GM03348 (cell line): Measurements from ENCODE around the gene DCHS2.
"Not testable (repeated sequence)": the region's sequence is repeated elsewhere in the genome, so short reads cannot be mapped to it uniquely, and the experiment has no call there.

Experiments
- DNase-seq: peaks from one replicate; pipeline ENCODE4 v3.0.0; 2012; ENCODE audit warnings: low spot score

The DCHS2 gene

DNA sequence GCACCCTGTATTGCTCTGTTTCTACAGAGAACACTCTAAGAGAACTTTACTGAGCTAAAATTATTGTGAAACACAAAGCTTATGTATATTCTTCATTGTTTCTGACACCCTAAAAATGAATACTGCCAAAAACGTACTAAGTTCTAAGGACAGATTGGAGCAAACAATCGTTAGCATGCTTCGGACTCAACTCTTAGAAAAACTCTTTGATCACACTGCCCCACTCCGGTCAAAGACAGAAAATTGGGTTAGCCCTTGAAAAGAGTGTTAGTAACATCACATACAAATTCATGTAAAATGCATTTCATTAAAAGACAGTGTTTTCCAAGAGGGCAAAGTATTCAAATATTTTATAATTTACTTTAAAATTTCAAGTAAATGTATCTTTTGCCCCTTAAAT lies 177.4 kb downstream of the DCHS2 start:
- DNase-seq, result peak; percentile 64

DNA sequence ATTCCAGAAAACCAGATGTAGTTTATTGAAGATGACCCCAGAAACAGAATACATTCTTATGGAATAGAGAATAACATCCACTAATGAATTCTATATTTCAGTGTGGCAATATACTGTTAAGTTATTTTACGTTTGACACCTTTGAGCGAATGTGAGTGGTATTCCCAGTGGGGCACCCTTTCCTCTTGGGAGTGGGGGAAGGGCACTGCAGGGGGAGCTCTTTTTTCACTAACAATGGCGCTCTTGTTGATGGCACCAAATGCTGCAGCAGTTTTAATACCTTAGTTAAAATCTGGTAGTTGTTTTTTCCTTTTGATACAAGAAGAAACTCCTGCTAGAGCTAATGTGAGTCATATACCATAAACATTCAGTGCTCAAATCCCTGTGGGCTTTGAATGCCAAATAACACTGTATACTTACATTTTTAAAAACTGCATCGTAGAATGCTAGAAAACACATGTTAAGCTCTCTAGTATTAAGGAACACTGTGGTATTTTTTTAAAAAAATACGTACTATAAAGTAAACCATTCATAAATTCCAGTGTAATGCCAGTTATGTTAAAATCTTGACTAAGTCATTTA lies 178.5 kb downstream of the DCHS2 start:
- no peak for DNase-seq

DNA sequence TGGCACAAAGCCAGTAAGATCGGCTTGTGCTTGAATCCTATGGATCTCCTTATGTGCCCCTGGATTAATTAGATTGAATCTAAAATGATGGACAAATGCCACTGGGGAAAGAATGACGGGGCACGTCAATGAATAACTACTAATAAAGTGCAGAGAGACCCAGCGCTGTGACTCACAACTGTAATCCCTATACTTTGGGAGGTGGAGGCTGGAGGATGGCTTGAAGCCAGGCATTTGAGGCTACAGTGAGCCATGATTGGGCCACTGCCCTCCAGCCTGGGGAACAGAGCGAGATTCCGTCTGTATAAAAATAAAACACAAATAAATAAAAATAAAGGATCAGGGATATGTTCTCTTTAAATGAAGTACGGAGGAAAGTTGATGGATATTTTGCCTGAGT lies 179.4 kb downstream of the DCHS2 start:
- no peak for DNase-seq

DNA sequence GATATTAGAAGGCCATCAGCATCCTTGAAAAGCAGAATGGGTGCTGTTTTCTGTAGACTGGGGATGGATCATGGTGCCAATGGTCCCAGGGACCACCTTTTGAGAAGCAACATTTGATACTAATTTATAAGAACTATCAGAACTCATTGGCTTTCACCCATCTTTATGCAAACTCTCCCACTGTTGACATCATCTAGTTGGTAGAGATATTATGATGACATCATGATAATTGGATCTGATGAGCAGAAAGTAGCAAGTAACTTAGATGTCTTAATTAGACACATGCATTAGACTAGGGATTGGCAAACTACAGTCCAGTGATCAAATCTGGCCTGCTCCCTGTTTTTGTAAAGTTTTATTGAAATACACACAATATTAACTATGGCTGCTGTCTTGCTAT lies 181.0 kb downstream of the DCHS2 start:
- DNase-seq, result no peak

DNA sequence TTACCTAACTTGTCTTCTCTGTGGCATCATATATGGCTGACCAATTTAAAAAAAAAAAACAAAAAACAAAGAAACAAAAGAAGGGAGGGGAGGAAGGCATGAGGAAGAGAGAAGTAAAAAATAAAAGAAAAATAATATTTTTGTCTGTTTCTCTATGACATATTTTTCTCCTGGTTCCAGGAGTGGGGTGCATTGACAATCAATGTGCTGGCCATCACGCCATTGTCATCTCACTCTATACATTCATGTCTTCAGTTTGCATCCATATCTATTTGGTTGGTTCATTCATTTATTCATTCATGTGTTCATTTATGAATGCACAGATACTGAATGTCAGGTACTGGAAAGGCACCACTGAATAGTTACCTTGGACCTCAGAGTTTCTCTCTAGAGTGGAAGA lies 183.4 kb downstream of the DCHS2 start:
- DNase-seq, result no peak

DNA sequence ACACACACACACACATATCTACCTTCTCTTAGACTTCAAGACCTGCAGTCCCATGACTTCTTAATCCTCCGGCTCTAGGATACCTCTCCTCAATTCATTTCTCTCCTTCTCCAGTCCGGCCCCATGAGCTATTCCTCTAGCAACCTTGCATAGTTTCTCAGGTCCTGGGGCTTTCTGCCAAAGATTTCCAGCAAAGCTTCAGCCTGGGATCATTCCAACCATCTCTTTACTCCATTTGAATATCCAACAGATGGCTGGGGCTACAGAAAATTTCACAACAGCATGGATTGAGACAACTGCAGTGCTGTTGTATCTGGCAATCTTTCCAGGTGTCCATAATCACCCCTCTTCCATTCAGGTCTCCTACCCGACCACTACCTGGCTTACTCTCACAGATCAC lies 184.1 kb downstream of the DCHS2 start:
- no peak for DNase-seq

DNA sequence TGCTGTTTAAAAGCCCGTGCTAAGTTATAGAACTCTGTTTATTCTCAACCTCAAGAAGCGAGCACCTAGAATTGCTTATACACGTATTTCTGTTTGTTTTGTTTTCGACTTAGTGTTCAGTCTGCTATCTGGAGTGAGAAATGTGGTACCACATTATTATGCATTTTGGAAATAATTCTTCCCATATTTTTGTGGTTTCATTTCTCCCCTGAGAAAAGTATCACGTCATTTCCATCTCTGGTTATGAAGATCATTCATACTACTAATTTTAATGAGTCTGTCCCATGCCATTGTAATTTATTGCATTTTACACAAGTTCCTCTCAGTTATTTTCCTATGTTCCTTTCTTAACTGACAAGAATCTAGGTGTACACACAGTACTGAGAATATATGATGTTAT lies 186.0 kb downstream of the DCHS2 start:
- DNase-seq, result peak; percentile 47

DNA sequence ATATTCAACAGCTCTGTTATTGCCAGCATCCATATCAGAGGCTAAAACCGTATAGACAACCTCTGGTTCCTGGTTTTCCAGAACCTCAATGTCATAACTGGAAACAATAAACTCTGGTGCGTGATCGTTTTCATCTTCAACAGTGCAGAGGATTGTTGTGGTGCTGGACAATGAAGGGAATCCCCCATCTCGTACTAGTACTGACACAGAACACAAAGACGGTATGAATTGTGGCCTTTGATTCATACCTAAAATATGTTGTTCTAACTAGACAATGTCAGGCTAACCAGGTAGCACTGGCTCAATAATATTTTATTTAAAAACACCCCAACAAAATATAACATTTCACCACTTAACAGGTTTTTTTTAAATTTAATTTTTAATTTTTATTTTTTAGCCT lies 186.9 kb downstream of the DCHS2 start:
- no peak for DNase-seq

DNA sequence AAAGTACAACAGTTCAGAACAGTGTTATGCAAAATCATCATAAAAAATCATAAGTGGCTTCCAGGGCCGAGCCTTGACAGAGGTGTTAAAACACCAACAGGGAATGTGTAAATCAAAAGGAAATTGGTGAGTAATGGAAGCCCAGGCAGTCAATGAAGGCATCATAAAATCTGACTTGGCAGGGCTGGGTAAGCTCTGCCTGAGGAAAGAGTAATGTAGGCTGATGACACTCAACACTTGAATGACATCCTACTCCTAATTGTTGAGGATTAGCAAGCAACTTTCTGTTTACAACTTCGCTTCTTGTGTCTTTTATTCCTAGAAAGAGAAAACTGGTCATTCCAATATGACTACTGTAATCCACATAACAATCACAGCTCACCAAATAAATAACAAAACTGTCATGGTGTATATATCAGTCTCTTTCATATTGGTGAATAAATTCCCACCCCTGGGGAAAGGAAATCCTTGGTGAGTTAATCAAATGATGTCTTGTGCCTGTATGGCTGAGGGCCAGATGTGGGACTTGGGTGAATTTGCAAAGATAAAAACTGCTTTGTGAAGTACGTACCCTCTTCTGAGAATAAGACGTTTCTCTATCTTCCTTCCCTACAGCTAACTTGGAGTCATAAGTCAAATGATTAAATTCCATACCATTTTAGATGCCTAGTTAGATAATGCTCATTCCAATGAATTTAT lies 196.8 kb downstream of the DCHS2 start:
- DNase-seq, result no peak

DNA sequence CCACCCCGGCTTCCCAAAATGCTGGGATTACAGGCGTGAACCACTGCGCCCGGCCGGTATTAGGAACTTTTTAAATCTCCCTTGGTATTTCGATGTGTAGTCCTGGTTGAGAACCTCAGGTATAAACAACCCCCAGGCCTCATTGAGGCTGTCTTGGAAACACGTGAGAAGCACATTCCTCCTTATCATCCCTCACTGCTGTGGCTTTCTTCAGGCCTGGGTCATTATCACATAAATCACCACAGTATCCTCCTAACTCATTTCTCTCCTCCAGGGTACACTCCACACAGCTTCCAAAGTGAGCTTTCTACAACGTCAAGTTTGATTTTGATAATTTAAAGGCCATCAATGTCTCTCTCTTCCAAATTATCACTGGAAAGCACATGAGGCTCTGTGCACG lies 198.2 kb downstream of the DCHS2 start:
- DNase-seq, result no peak

DNA sequence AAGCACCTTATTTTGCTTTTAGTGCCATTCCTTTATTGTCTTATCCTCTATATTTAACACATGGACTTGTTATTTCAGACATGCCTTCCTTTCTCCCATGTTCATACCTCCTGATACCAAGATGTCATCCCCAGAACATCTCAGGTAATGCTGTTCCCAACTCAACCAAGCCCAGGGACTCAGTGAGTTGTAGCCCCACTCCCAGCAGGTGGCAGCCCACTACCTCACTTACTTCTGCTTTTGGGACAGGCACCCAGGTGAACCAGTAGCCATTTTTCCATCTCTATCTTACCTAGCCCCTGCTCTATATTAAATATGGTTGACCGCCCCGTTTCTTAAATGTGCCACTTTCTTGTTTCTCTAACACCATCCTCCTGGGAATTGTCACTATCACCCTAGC lies 199.0 kb downstream of the DCHS2 start:
- DNase-seq, result no peak

DNA sequence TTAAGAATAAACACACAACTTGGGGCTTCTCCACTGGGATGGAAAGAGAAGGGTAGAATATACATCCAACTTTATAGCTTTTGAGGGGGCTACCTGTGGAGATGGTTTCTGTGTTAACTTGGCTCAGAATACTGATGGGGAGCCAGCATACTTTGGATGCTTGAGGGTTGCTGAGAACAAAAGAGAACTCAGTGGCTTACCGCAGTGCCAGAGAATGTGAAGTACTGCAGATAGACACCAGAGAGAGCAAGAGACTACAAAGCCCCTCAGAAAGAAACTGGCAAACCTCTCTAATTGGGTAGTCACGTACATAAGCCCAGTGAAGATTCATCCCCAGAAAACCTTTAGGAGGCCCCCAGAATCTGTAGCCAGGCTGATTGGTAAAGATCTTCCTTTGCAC lies 214.4 kb downstream of the DCHS2 start:
- no peak for DNase-seq

DNA sequence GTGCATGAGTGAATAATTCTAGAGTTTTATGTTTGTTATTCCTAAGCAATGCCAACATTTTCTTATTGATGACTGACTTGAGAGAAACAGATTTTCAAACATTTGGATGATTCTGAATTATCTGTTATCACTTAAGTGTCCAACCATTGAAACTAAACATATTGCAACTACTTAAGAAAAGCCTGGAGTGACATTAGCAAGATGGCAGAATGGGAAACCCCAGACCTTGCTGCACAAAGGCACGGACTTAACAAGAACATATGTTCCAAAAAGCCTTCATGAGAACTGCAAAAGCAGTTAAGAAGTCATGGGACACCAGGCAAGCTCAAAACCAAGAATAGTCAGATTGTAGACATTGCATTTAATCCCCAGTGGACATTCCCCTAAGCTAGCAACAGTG lies 215.1 kb downstream of the DCHS2 start:
- DNase-seq, result no peak

DNA sequence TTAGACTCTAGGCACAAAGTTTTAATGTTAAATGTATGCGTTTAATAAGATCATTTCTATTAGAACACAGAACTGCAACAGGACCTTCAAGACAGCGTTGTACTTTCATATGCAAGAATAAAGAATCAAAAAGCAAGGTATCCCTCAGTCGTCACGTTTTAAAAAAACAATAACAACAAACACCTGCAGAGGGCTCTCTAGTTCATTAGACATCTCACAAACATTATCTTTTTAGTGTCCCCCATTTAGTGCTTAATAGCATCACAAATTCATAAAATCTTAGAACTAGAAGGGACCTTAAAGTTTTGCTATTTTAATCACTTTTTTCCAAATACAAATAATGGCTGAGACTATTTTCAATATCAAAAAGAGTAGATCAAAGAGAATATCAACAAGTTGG lies 236.6 kb downstream of the DCHS2 start:
- DNase-seq, result no peak

DNA sequence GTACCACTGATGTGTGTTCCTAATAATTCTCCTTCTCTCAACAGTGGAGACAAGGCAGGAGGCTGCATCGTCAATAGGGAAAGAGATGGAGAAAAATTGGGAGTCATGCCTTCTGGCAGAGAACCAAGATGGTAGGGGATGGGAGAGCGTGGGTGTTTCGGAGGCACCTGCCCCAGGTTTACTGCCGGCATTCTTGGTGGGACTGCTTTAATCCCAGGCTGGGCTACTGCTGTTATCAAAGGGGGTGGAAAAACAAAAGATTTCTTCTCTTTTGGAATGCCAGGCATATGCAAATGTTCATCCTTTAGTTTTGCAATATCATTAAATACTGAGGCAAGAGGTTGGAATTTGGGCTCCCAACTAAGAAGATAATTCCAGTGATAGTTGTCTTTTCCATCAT lies 257.0 kb downstream of the DCHS2 start:
- peak; percentile 20 for DNase-seq

DNA sequence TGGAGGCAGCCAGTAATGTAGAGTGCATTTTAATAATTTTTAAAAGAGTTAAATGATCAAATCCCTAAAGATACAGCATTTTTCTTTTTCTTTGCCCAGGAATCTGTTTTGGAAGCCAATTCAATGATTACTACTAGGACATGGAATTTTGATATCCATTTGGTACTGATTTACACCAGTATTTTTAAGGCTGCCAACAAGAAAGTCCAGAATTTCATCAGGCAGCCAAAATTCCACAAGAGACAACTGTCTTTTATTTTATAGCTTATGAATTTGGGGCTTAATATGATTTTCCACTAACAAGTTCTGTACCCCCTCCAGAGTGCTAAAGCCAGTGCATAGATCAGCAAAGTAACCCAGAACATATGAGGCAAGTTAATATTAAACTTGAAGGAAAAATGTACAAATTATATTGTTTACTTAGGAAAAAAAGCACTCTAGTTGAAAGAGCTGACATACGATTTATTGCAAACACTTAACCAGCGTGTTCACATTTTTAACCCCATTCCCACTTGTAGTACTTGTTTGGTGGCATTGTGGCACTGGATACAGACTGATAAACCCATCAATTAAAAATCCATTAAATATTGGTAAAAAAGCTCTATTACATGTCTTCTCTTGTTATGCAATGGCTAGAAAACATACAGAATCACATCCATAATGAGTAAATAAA lies 259.7 kb downstream of the DCHS2 start:
- peak; percentile 47 for DNase-seq

DNA sequence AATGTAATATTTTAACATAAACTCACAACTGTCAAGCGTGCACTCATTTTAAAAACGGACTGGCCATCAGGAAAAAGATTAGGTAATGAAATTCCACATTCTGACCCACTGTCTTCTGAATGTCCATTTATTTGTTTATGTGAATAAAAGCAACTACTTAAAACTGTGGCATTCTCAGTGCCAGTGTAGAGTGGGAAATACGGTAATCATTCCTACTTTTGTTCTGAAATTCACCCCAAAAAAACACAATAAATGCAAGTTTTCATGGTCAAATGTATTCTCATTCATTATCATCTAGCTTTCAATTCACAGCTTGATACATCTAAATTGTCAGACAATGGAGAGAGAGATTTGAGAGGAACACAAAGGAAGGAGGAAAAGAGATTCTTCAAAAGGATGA lies 260.9 kb downstream of the DCHS2 start:
- DNase-seq, result no peak

DNA sequence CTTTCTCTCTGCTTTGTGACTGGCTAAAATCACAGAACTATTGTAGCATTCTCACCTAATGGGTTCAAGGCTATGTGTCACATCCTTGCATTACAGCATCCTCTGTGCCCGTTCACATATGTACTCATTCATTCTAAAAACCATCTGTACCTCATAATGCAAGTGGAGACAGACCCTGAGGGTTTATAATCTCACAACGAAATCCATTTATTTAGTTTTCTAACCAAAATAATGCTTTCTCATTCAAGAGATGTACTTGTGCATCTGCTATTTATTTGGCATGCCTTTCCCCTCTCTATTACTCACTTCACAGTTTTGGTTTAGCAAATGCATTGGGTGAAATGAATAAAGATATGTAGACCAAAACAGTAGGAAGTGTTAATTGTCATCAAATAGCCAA lies 261.5 kb downstream of the DCHS2 start:
- peak; percentile 12 for DNase-seq

DNA sequence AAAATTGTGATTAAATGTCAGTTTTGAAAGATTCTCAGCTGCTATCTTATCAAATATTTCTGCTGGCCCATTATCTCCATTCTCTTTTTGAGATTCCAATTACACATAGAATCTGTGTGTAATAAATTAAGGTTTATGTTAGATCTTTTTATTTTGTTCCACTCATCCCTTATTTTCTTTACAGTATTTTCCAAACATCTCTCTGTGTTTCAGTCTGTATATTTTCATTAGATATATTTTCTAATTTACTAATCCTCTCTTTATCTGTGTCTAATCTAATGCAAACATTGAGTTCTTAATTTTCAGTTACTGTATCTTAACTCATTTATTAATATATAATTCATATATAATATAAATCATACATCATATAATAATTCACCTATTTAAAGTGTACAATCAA lies 268.7 kb downstream of the DCHS2 start:
- DNase-seq, result no peak

DNA sequence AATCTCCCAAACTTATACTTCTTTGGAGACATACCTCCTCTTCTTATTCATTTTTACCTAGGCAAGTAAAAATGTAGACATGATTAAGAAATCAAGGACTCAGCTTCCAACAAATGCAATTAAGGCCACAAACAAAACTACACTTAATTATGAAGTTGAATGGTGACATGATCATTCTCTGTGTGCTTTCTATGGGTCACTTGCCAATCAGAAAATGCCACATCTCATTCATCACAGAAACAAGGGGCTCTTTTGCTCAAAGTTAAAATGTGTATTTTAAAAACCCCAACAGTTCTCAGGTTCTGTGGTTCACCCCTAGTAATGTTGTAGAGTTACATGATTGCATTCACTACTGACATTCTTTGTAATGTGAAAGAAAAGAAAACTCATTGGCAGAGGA lies 273.5 kb downstream of the DCHS2 start:
- DNase-seq, result no peak

DNA sequence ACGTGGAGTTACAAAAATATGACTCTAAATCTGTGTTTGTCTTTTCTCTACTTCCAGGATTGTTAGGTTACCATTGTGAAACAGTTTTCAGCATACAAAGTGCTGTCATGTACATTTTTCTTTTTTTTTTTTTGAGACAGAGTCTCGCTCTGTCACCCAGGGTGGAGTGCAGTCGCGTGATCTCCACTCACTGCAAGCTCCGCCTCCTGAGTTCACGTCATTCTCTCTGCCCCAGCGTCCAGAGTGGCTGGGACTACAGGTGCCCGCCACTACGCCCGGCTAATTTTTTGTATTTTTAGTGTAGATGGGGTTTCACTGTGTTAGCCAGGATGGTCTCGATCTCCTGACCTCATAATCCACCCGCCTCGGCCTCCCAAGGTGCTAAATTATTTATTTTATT lies 274.2 kb downstream of the DCHS2 start:
- DNase-seq, result not testable (repeated sequence)

DNA sequence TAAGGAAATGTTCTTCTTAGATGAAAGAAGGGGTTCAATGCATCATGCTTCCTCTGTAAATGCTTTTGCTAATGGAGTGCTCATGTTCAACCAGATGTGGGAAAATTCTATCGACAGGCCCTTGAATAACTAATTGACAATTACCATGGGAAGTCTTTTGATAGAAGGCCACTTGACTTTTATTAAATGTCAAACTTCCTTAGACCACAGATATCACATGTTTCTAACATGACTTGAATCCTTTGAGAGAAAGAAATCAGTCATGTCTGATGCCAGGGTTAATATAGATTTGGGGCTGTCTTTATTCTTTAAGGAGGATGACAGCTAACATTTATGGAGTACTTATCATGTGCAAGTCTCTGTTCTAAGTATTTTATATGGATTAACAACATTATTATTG lies 280.1 kb downstream of the DCHS2 start:
- no peak for DNase-seq

DNA sequence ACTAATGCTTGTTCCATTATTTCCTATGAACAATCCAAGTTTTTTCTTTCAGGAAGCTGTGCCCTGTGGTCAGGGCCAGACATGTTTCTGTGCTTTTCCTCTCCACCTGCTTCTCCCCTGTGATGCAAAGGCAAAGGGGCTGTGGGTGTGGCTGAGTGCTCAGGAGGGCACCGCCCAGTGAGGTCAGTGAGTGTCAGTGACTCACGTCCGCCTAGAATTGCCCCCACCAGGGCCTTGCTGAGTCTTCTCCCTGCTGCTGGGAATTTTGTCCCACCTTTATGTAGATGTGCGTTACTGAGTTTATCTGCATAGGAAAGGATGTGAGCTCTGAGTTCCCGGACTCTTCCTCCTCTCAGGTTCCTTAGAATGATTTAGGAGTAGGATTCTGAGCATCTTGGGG lies 283.2 kb downstream of the DCHS2 start:
- DNase-seq, result peak; percentile 28

DNA sequence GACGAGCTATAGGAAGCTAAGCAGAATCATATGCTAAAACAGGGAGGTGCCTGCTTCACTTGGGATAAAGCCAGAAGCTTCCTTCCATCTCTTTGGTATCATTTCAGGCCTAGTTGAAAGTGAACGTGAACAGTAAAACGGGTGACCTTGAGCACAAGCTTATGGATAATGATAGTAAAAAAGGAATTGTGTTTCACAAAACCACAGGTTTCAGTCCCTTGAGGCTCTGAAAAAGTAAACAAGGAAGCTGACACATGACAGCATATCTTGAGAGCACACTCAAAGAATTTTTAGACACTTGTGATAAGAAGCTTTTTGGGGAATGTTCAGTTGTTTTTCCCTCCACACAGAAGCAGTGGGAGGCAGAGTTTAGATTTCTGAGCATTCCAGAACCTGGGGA lies 286.1 kb downstream of the DCHS2 start:
- no peak for DNase-seq
